ENCODE data around the gene ANGEL1.

The ANGEL1 gene

DNA sequence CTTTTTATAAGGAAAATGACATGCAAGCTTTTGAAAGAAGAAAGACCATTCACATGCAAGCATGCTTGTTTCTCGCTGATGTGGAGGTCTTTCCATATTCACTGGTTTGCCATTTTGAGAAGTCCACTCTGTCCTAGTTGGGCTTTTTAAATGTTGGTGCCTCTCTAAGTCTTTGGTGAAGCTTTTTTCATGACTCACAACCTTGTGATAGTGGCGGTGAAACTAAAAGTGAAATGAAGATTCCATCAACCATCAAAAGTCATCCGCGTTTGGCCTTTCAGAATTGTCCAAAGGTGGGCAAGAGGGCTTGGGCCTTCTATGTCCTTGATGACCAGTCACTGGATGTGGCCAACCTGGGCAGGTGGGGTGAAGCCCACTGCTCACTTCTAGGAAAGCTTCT is 17.9 kb upstream of the ANGEL1 start:
- DNase-seq (ENCODE audit: low read depth in 1 of 2, low spot score in 1 of 2) = no peak
- Histone ChIP-seq H3K27ac (replicated peaks) (no peak overlapping the region), H3K4me3 (replicated peaks; ENCODE audit: insufficient read depth, low read length) (no peak overlapping the region), H3K27me3 (ENCODE audit: insufficient read depth, poor library complexity, severe bottlenecking) (no peaks in the 10 kb centered on the region)
- TF ChIP-seq POLR2AphosphoS5 (IDR thresholded peaks at IDR 0.05; ENCODE audit: low read depth) (no peak), GABPA (IDR thresholded peaks at IDR 0.05; ENCODE audit: low read depth) (no peak), CTCF (IDR thresholded peaks at IDR 0.05; ENCODE audit: insufficient read depth, low read length) (no peak), SPI1 (IDR thresholded peaks at IDR 0.05; ENCODE audit: borderline replicate concordance, low read depth) (no peak)
- TF ChIP-seq, protein P1, sequence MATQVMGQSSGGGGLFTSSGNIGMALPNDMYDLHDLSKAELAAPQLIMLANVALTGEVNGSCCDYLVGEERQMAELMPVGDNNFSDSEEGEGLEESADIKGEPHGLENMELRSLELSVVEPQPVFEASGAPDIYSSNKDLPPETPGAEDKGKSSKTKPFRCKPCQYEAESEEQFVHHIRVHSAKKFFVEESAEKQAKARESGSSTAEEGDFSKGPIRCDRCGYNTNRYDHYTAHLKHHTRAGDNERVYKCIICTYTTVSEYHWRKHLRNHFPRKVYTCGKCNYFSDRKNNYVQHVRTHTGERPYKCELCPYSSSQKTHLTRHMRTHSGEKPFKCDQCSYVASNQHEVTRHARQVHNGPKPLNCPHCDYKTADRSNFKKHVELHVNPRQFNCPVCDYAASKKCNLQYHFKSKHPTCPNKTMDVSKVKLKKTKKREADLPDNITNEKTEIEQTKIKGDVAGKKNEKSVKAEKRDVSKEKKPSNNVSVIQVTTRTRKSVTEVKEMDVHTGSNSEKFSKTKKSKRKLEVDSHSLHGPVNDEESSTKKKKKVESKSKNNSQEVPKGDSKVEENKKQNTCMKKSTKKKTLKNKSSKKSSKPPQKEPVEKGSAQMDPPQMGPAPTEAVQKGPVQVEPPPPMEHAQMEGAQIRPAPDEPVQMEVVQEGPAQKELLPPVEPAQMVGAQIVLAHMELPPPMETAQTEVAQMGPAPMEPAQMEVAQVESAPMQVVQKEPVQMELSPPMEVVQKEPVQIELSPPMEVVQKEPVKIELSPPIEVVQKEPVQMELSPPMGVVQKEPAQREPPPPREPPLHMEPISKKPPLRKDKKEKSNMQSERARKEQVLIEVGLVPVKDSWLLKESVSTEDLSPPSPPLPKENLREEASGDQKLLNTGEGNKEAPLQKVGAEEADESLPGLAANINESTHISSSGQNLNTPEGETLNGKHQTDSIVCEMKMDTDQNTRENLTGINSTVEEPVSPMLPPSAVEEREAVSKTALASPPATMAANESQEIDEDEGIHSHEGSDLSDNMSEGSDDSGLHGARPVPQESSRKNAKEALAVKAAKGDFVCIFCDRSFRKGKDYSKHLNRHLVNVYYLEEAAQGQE (IDR thresholded peaks at IDR 0.05; ENCODE audit: insufficient replicate concordance, low read depth) = no peak

DNA sequence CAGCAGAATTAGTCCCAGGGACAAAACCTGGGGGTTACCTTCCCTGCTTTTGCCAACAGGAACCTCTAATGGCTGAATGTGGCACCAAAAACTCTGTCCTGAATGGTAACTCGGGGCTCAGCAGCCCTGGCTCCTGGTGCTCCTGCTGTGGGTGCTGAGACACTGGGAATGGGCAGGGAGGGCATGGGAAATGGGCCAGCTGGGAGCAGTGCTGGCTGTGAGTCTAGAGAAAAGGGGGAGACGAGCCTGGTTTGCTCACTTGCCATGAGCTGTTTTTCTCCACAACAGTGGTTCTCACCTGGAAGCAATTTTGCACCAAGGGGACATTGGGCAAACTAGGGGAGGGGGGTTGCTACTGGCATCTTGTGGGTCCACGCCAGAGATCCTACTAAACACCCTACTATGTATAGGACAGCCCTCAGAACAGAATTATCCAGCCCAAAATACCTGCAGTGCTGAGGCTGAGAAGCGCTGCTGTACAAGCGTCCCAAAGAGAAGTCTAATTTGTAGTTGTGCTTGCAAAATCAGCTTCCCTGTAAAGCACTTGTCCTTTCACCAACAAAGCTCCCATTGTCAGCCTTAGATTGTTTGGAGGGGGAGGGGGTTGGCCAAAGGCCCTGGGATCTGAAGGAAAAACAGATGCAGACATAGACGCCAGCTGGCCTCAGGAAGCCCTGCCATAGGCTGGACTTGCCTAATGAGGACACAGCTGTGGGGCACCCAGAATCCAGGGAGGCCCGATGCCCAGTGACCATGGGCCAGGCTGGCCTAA is 17.2 kb upstream of the ANGEL1 start:
- TF ChIP-seq, protein P1 (IDR thresholded peaks at IDR 0.05; ENCODE audit: insufficient replicate concordance, low read depth) = no peak
- no peak for TF ChIP-seq GABPA (IDR thresholded peaks at IDR 0.05; ENCODE audit: low read depth)
- no peak for TF ChIP-seq SPI1 (IDR thresholded peaks at IDR 0.05; ENCODE audit: borderline replicate concordance, low read depth)
- no peak for TF ChIP-seq CTCF (IDR thresholded peaks at IDR 0.05; ENCODE audit: insufficient read depth, low read length)
- no peak for TF ChIP-seq POLR2AphosphoS5 (IDR thresholded peaks at IDR 0.05; ENCODE audit: low read depth)
- Histone ChIP-seq H3K27ac (replicated peaks) (no peak overlapping the region), H3K27me3 (ENCODE audit: insufficient read depth, poor library complexity, severe bottlenecking) (no peaks in the 10 kb centered on the region), H3K4me3 (replicated peaks; ENCODE audit: insufficient read depth, low read length) (no peak overlapping the region)
- DNase-seq (ENCODE audit: low read depth in 1 of 2, low spot score in 1 of 2) = no peak

- no peak overlapping the region for H3K4me3 ChIP-seq (replicated peaks; ENCODE audit: insufficient read depth, low read length)
- TF ChIP-seq SPI1 (IDR thresholded peaks at IDR 0.05; ENCODE audit: borderline replicate concordance, low read depth) = no peak
- TF ChIP-seq CTCF (IDR thresholded peaks at IDR 0.05; ENCODE audit: insufficient read depth, low read length) = no peak
- TF ChIP-seq, protein P1 (IDR thresholded peaks at IDR 0.05; ENCODE audit: insufficient replicate concordance, low read depth) = no peak
- TF ChIP-seq GABPA (IDR thresholded peaks at IDR 0.05; ENCODE audit: low read depth) = no peak
- no peak for TF ChIP-seq POLR2AphosphoS5 (IDR thresholded peaks at IDR 0.05; ENCODE audit: low read depth)
- H3K27me3 ChIP-seq (ENCODE audit: insufficient read depth, poor library complexity, severe bottlenecking) = no peaks in the 10 kb centered on the region
- DNase-seq (ENCODE audit: low read depth in 1 of 2, low spot score in 1 of 2) = no peak
- no peak overlapping the region for H3K27ac ChIP-seq (replicated peaks)
These were observed 16.3 kb upstream of the ANGEL1 start for GRCh38 chr14:76829013-76829365.
